B cell (primary cell): ENCODE data around the gene NUP93. TPM values are rescaled to one million over a fixed set of nuclear protein-coding genes. Genes with fewer than 3 reads are reported as not detected.

Experiments
- ATAC-seq: fragments of 200-7000 bp; cut with Tn5 transposase; one replicate; pipeline ENCODE4 v1.10.0; 2021; ENCODE audit warnings: low read depth, mild to moderate bottlenecking, moderate number of reproducible peaks, moderate library complexity
- CTCF ChIA-PET: fragments of 350-600 bp; sonication (Branson Sonifier 250); formaldehyde crosslinking; loops from one replicate; lab custom pipeline; 2021; ENCODE audit warnings: antibody characterized with exemption, inconsistent platforms; lab: Charles Lee
- POLR2A ChIA-PET: fragments of 350-600 bp; sonication (Branson Sonifier 250); formaldehyde crosslinking; loops from one replicate; lab custom pipeline; 2021; ENCODE audit warnings: antibody characterized with exemption; lab: Charles Lee
- DNase-seq: peaks from one replicate; pipeline ENCODE4 v3.0.0; 2013
- H2AFZ ChIP-seq: 2 replicates; pipeline ENCODE4 v1.6.1; 2012; ENCODE audit warnings: mild to moderate bottlenecking, low read depth, low read length; ENCODE audit not compliant: insufficient read depth, poor library complexity, severe bottlenecking
- H3K27ac ChIP-seq, 2 donors: 1 replicate in 1 of 2; 2 replicates in 1 of 2; pipeline ENCODE4 v1.5.1; 2012 to 2013; ENCODE audit warnings: low read length in 2 of 2, mild to moderate bottlenecking in 2 of 2, moderate library complexity in 1 of 2
- H3K27me3 ChIP-seq, 4 experiments: fragments of 200-600 bp in 1 of 4; sonication (generic) in 1 of 4; replicated peaks in 1 of 4; 1 replicate in 2 of 4; 2 replicates in 2 of 4; pipeline versions ENCODE4 v1.6.1 to v1.7.0; 2013 to 2016; ENCODE audit warnings: low read length in 3 of 4, mild to moderate bottlenecking in 2 of 4, mixed read lengths in 1 of 4, moderate library complexity in 1 of 4; ENCODE audit not compliant: insufficient read depth in 4 of 4, control insufficient read depth in 3 of 4; ENCODE audit errors: control extremely low read depth in 1 of 4
- H3K36me3 ChIP-seq, 2 experiments: replicated peaks in 1 of 2; 1 replicate in 1 of 2; 2 replicates in 1 of 2; pipeline versions ENCODE4 v1.6.1 to v1.7.1; 2013; ENCODE audit warnings: low read length in 1 of 2; ENCODE audit not compliant: insufficient read depth in 2 of 2, control insufficient read depth in 1 of 2; ENCODE audit errors: control extremely low read depth in 1 of 2, extremely low read depth in 1 of 2
- H3K4me1 ChIP-seq, 2 donors: fragments of 200-600 bp in 1 of 2; sonication (generic) in 1 of 2; 1 replicate in 1 of 2; 2 replicates in 1 of 2; pipeline versions ENCODE4 v1.5.1 to v1.6.1; 2013 to 2017; ENCODE audit warnings: low read length in 2 of 2; ENCODE audit not compliant: control insufficient read depth in 2 of 2, insufficient read depth in 2 of 2
- H3K4me2 ChIP-seq: replicated peaks from 2 replicates; pipeline ENCODE3; 2012; ENCODE audit warnings: mild to moderate bottlenecking, low read depth, low read length; ENCODE audit not compliant: poor library complexity, severe bottlenecking
- H3K4me3 ChIP-seq, 5 experiments: fragments of 200-600 bp in 1 of 5; sonication (generic) in 1 of 5; 1 replicate in 3 of 5; 2 replicates in 2 of 5; pipeline versions ENCODE4 v1.5.1 to v1.7.0; 2011 to 2016; ENCODE audit warnings: low read length in 4 of 5, mild to moderate bottlenecking in 4 of 5, low read depth in 2 of 5, control low read depth in 1 of 5, moderate library complexity in 1 of 5; ENCODE audit not compliant: insufficient read depth in 1 of 5; ENCODE audit errors: control extremely low read depth in 1 of 5, extremely low read depth in 1 of 5
- H3K79me2 ChIP-seq: fragments of 200-600 bp; sonication (generic); one replicate; pipeline ENCODE4 v1.6.0; 2016; ENCODE audit warnings: low read length; ENCODE audit not compliant: control insufficient read depth, insufficient read depth
- H3K9ac ChIP-seq: fragments of 200-600 bp; sonication (generic); 2 replicates; pipeline ENCODE4 v1.6.1; 2017; ENCODE audit warnings: mild to moderate bottlenecking, low read length, moderate library complexity
- H3K9me3 ChIP-seq, 3 donors: one replicate each; pipeline versions ENCODE4 v1.6.1 to v1.7.1; 2013; ENCODE audit warnings: low read length in 2 of 3; ENCODE audit not compliant: control insufficient read depth in 2 of 3, insufficient read depth in 1 of 3; ENCODE audit errors: control extremely low read depth in 1 of 3
- H4K20me1 ChIP-seq: 2 replicates; pipeline ENCODE4 v1.6.0; 2012; ENCODE audit warnings: mild to moderate bottlenecking, low read length; ENCODE audit not compliant: insufficient read depth, control insufficient read depth, poor library complexity, severe bottlenecking
- H3K27ac Mint-ChIP-seq: one replicate; pipeline ENCODE4 v1.8.0; 2021; ENCODE audit warnings: mixed read lengths
- H3K27me3 Mint-ChIP-seq: one replicate; pipeline ENCODE4 v1.8.0; 2021; ENCODE audit warnings: mixed read lengths
- H3K4me1 Mint-ChIP-seq: one replicate; pipeline ENCODE4 v1.8.0; 2021; ENCODE audit warnings: mixed read lengths
- H3K4me3 Mint-ChIP-seq: one replicate; pipeline ENCODE4 v1.8.0; 2021; ENCODE audit warnings: mixed read lengths
- H3K9me3 Mint-ChIP-seq: one replicate; pipeline ENCODE4 v1.8.0; 2022; ENCODE audit warnings: mixed read lengths; ENCODE audit not compliant: insufficient read depth
- EZH2 ChIP-seq: IDR thresholded peaks from 2 replicates; pipeline ENCODE4 v1.6.1; 2012; ENCODE audit warnings: borderline replicate concordance, low read depth, mild to moderate bottlenecking, moderate library complexity, low read length; ENCODE audit not compliant: insufficient read depth, poor library complexity, severe bottlenecking
- WGBS: methylation state at CpG from one replicate; pipeline ENCODE4 v1.1.5; 2013; ENCODE audit warnings: missing lambda C conversion rate; ENCODE audit not compliant: insufficient coverage; 5-methylcytosine and 5-hydroxymethylcytosine counted together
- intact Hi-C: fragments of 100-400 bp; cut with micrococcal nuclease; formaldehyde crosslinking; loops from one replicate; pipeline ENCODE4 v1.10.0; 2022
- polyA plus RNA-seq: library from polyadenylated mRNA; depleted of rRNA; stranded (reverse); fragments of >200 nt; gene quantifications from 2 replicates; pipeline ENCODE4 v1.2.3, GENCODE V29; 2012
- total RNA-seq, 2 donors: library from RNA; stranded (reverse); fragments of 120-200 nt in 1 of 2; gene quantifications; 1 replicate in 1 of 2; 2 replicates in 1 of 2; pipeline versions ENCODE4 v1.2.3 to v1.2.4, GENCODE V29; 2013 to 2022
- TF ChIP-seq, protein P1 (sequence below): fragments of 200-600 bp; IDR thresholded peaks from one replicate; pipeline ENCODE4 v1.8.0; 2022; ENCODE audit warnings: antibody characterized with exemption, mild to moderate bottlenecking

The NUP93 gene
- total and polyA plus RNA-seq, 2 donors (not counting 1 experiment from before 2014, with no cell fraction given), result 23.6 to 64.6 TPM

DNA sequence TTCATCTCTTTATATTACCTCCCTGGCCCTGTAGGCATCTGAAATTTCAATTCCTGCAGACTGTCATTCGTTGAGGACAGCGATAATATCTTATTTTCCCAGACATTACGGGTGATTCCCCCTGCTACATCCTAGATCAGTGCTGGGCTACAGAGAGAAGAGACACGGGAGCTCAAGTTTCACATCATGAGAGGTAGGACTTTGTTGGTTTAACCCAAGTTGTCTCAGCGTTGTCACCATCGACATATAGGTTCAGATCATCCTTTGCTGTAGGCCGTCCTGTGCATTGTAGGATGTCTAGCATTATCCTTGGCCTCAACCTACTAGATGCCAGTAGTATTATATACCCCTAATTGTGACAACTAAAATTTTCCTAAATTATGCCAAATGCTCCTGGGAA is 28.4 kb upstream of the NUP93 start:
- ATAC-seq (no peak), DNase-seq (no peak)
- intact Hi-C loops, result loop anchor here (5.0 to 10.0 kb wide), 4 partner anchors 277 to 757 kb away; partner anchors contain the start of gene AMFR
- Mint-ChIP-seq H3K9me3 (peaks cover 7% of the 10 kb centered on the region), H3K27me3 (peaks cover 3% of the 10 kb centered on the region), H3K27ac (peak overlapping the region; percentile 43), H3K4me3 (no peak overlapping the region), H3K4me1 (peaks cover 5% of the 10 kb centered on the region)
- peaks cover 0 to 4% of the 10 kb centered on the region in 2 donors for H3K4me1 ChIP-seq
- no peak overlapping the region for H3K4me2 ChIP-seq
- H3K9me3 ChIP-seq, result peaks cover 0 to 11% (median 3%) of the 10 kb centered on the region in 3 donors
- 100% methylated on average over 3 of the region's 7 CpGs for WGBS
- no peak overlapping the region for H3K4me3 ChIP-seq
- POLR2A ChIA-PET, result interaction anchor here (0.7 to 1.1 kb wide), 6 partner anchors 28 to 250 kb away, joined by 3 to 5 read pairs (median 3); partner anchors contain the start of genes BBS2, NUDT21 and OGFOD1
- H2AFZ ChIP-seq, result peak overlapping the region; percentile 41
- H3K27me3 ChIP-seq, result no peaks in the 10 kb centered on the region
- no peaks in the 10 kb centered on the region for H4K20me1 ChIP-seq
- no peak overlapping the region for H3K27ac ChIP-seq
- no peaks in the 10 kb centered on the region for H3K79me2 ChIP-seq
- TF ChIP-seq EZH2, result no peak
- TF ChIP-seq, protein P1, sequence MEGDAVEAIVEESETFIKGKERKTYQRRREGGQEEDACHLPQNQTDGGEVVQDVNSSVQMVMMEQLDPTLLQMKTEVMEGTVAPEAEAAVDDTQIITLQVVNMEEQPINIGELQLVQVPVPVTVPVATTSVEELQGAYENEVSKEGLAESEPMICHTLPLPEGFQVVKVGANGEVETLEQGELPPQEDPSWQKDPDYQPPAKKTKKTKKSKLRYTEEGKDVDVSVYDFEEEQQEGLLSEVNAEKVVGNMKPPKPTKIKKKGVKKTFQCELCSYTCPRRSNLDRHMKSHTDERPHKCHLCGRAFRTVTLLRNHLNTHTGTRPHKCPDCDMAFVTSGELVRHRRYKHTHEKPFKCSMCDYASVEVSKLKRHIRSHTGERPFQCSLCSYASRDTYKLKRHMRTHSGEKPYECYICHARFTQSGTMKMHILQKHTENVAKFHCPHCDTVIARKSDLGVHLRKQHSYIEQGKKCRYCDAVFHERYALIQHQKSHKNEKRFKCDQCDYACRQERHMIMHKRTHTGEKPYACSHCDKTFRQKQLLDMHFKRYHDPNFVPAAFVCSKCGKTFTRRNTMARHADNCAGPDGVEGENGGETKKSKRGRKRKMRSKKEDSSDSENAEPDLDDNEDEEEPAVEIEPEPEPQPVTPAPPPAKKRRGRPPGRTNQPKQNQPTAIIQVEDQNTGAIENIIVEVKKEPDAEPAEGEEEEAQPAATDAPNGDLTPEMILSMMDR, result no peak
- CTCF ChIA-PET, result interaction anchor here (0.8 to 3.6 kb wide), 44 partner anchors 11 to 1237 kb away, joined by 3 to 53 read pairs (median 6); partner anchors contain the start of genes BBS2, MT1X, MT2A and NUDT21
- no peak overlapping the region for H3K9ac ChIP-seq
- no peaks in the 10 kb centered on the region for H3K36me3 ChIP-seq

DNA sequence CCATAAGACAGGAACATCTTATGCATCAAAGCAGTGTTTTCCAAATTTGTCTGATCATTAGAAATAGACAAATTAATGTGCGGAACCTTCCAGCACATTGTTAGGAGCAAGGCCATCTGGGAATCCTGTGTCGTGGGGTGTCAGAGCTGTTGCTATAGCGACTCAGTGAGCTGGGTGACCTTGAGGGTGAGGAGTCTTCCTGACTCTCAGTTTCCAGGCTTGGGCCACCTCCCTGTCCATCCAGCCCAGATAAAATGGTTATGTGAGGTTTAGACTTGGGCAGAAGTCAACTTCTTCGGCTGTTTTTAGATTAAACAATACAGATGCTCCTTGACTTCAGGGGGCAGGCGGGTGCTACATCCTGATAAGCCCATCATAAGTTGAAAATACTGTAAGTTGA is 27.1 kb upstream of the NUP93 start:
- Histone ChIP-seq H3K36me3 (no peaks in the 10 kb centered on the region), H3K9ac (no peak overlapping the region), H3K4me1 (peaks cover 0 to 4% of the 10 kb centered on the region in 2 donors), H3K9me3 (peaks cover 0 to 1% (median 0%) of the 10 kb centered on the region in 3 donors), H3K4me3 (no peak overlapping the region), H3K27me3 (no peaks in the 10 kb centered on the region), H2AFZ (no peak overlapping the region), H4K20me1 (no peaks in the 10 kb centered on the region), H3K79me2 (no peaks in the 10 kb centered on the region), H3K27ac (no peak overlapping the region), H3K4me2 (no peak overlapping the region)
- Mint-ChIP-seq H3K4me1 (peaks cover 5% of the 10 kb centered on the region), H3K9me3 (no peaks in the 10 kb centered on the region), H3K4me3 (no peak overlapping the region), H3K27ac (no peak overlapping the region), H3K27me3 (peaks cover 2% of the 10 kb centered on the region)
- CTCF ChIA-PET, result interaction anchor here (1.0 to 3.6 kb wide), 28 partner anchors 13 to 1238 kb away, joined by 3 to 53 read pairs (median 8); partner anchors contain the start of genes MT1X, MT2A, NUDT21 and OGFOD1
- ATAC-seq (no peak), DNase-seq (no peak)
- intact Hi-C loops, result loop anchor here (1.0 to 10.0 kb wide), 10 partner anchors 21 to 758 kb away; partner anchors contain the start of genes AMFR, MT1X, MT2A and NUDT21
- TF ChIP-seq, protein P1, result no peak
- TF ChIP-seq EZH2, result no peak
- POLR2A ChIA-PET, result no interaction called here
- 100% methylated on average over 3 of the region's 5 CpGs for WGBS
